Measurements from ENCODE around the gene PGM5.

Gene PGM5

GRCh38 chr9:68431307-68431706 lies 74.9 kb downstream of the PGM5 start:
- DNase-seq (ENCODE audit: extremely low read depth in 1 of 2, low read depth in 1 of 2): no peak

- DNase-seq (ENCODE audit: extremely low read depth in 1 of 2, low read depth in 1 of 2): no peak
Measured at GRCh38 chr9:68433531-68434110, 77.2 kb downstream of the PGM5 start.

GRCh38 chr9:68437785-68438184 lies 81.4 kb downstream of the PGM5 start:
- no peak for DNase-seq (ENCODE audit: extremely low read depth in 1 of 2, low read depth in 1 of 2)

- DNase-seq (ENCODE audit: extremely low read depth in 1 of 2, low read depth in 1 of 2): no peak
Measured at GRCh38 chr9:68443624-68444023, 87.2 kb downstream of the PGM5 start.

GRCh38 chr9:68446836-68447235 lies 90.4 kb downstream of the PGM5 start:
- no peak for DNase-seq (ENCODE audit: extremely low read depth in 1 of 2, low read depth in 1 of 2)

- DNase-seq (ENCODE audit: extremely low read depth in 1 of 2, low read depth in 1 of 2): no peak
Measured at GRCh38 chr9:68447611-68448010, 91.2 kb downstream of the PGM5 start.

GRCh38 chr9:68454579-68455334 lies 98.3 kb downstream of the PGM5 start:
- no peak for DNase-seq (ENCODE audit: extremely low read depth in 1 of 2, low read depth in 1 of 2)

GRCh38 chr9:68455451-68455850 lies 99.0 kb downstream of the PGM5 start:
- no peak for DNase-seq (ENCODE audit: extremely low read depth in 1 of 2, low read depth in 1 of 2)

GRCh38 chr9:68457803-68458202 lies 101.4 kb downstream of the PGM5 start:
- DNase-seq (ENCODE audit: extremely low read depth in 1 of 2, low read depth in 1 of 2): no peak

- no peak for DNase-seq (ENCODE audit: extremely low read depth in 1 of 2, low read depth in 1 of 2)
Measured at GRCh38 chr9:68458918-68459317, 102.5 kb downstream of the PGM5 start.

- no peak for DNase-seq (ENCODE audit: extremely low read depth in 1 of 2, low read depth in 1 of 2)
Measured at GRCh38 chr9:68462105-68462775, 105.8 kb downstream of the PGM5 start.

- DNase-seq (ENCODE audit: extremely low read depth in 1 of 2, low read depth in 1 of 2): no peak
Measured at GRCh38 chr9:68470067-68470466, 113.7 kb downstream of the PGM5 start.

- no peak for DNase-seq (ENCODE audit: extremely low read depth in 1 of 2, low read depth in 1 of 2)
Measured at GRCh38 chr9:68470634-68471033, 114.2 kb downstream of the PGM5 start.

GRCh38 chr9:68472119-68472518 lies 115.7 kb downstream of the PGM5 start:
- no peak for DNase-seq (ENCODE audit: extremely low read depth in 1 of 2, low read depth in 1 of 2)

GRCh38 chr9:68473790-68474189 lies 117.4 kb downstream of the PGM5 start:
- no peak for DNase-seq (ENCODE audit: extremely low read depth in 1 of 2, low read depth in 1 of 2)

GRCh38 chr9:68476422-68476821 lies 120.0 kb downstream of the PGM5 start:
- no peak for DNase-seq (ENCODE audit: extremely low read depth in 1 of 2, low read depth in 1 of 2)

- DNase-seq (ENCODE audit: extremely low read depth in 1 of 2, low read depth in 1 of 2): no peak
Measured at GRCh38 chr9:68476847-68477246, 120.4 kb downstream of the PGM5 start.

GRCh38 chr9:68480807-68481206 lies 124.4 kb downstream of the PGM5 start:
- DNase-seq (ENCODE audit: extremely low read depth in 1 of 2, low read depth in 1 of 2): no peak

- DNase-seq (ENCODE audit: extremely low read depth in 1 of 2, low read depth in 1 of 2): no peak
Measured at GRCh38 chr9:68482548-68482947, 126.1 kb downstream of the PGM5 start.

- no peak for DNase-seq (ENCODE audit: extremely low read depth in 1 of 2, low read depth in 1 of 2)
Measured at GRCh38 chr9:68488126-68488525, 131.7 kb downstream of the PGM5 start.

GRCh38 chr9:68489646-68490045 lies 133.2 kb downstream of the PGM5 start:
- DNase-seq (ENCODE audit: extremely low read depth in 1 of 2, low read depth in 1 of 2): no peak

GRCh38 chr9:68492806-68493205 lies 136.4 kb downstream of the PGM5 start:
- DNase-seq (ENCODE audit: extremely low read depth in 1 of 2, low read depth in 1 of 2): no peak

Measured in activated CD8-positive, alpha-beta memory T cell treated with anti-CD3 and anti-CD28 coated beads for 1 hour (primary cell).